Stimulated activated CD4-positive, alpha-beta T cell treated with anti-CD3 and anti-CD28 coated beads, Interleukin-15, amount 100 ng/mL, for 24 hours (primary cell): Measurements from ENCODE around the gene ITGB1.
"Not testable (repeated sequence)": the region's sequence is repeated elsewhere in the genome, so short reads cannot be mapped to it uniquely, and the experiment has no call there.

Source experiments
- DNase-seq: peaks from one replicate; pipeline ENCODE4 v3.0.0-alpha.2; 2020

ITGB1 gene

GRCh38 chr10:32931593-32931992, 26.4 kb downstream of the ITGB1 start:
- no peak for DNase-seq

GRCh38 chr10:32930036-32930435, 28.0 kb downstream of the ITGB1 start:
- DNase-seq, result no peak

GRCh38 chr10:32929634-32930033, 28.4 kb downstream of the ITGB1 start:
- DNase-seq, result no peak

- DNase-seq, result no peak
Measured at GRCh38 chr10:32927750-32928149, 30.3 kb downstream of the ITGB1 start.

DNA sequence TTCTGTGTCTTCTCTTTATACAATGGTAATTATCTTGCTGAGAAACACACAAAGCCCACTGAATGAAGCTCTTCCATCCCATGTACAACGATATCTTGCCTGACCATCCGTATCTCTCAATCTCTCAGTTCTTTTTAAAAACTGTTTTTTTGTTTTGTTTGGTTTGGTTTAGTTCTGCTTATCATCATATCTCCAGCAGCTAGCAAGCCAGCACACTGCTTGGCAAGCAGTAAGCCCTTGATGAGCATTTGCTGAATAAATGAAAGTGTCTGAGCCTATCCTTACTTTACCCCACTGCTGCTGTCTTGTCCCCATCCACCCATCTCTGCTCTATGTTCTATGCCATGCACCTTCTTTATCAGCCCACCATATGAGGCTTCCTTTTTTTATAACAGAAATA, 34.2 kb downstream of the ITGB1 start:
- DNase-seq, result no peak

GRCh38 chr10:32923134-32923533, 34.9 kb downstream of the ITGB1 start:
- DNase-seq, result no peak

GRCh38 chr10:32922170-32922569, 35.9 kb downstream of the ITGB1 start:
- no peak for DNase-seq

DNA sequence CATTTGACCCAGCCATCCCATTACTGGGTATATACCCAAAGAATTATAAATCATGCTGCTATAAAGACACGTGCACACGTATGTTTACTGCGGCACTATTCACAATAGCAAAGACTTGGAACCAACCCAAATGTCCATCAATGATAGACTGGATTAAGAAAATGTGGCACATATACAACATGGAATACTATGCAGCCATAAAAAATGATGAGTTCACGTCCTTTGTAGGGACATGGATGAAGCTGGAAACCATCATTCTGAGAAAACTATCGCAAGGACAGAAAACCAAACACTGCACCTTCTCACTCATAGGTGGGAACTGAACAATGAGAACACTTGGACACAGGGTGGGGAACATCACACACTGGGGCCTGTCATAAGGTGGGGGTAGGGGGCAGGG, 40.2 kb downstream of the ITGB1 start:
- not testable (repeated sequence) for DNase-seq

GRCh38 chr10:32911285-32912016, 46.6 kb downstream of the ITGB1 start:
- DNase-seq, result no peak

- not testable (repeated sequence) for DNase-seq
Measured at GRCh38 chr10:32909970-32910369, 48.1 kb downstream of the ITGB1 start.

- no peak for DNase-seq
Measured at GRCh38 chr10:32909456-32909855, 48.6 kb downstream of the ITGB1 start.

GRCh38 chr10:32906595-32906994, 51.4 kb downstream of the ITGB1 start:
- DNase-seq, result no peak

GRCh38 chr10:32905466-32905865, 52.6 kb downstream of the ITGB1 start:
- DNase-seq, result no peak

GRCh38 chr10:32901815-32902214, 56.2 kb downstream of the ITGB1 start:
- DNase-seq, result no peak

GRCh38 chr10:32895200-32895968, 62.6 kb downstream of the ITGB1 start:
- DNase-seq, result not testable (repeated sequence)

DNA sequence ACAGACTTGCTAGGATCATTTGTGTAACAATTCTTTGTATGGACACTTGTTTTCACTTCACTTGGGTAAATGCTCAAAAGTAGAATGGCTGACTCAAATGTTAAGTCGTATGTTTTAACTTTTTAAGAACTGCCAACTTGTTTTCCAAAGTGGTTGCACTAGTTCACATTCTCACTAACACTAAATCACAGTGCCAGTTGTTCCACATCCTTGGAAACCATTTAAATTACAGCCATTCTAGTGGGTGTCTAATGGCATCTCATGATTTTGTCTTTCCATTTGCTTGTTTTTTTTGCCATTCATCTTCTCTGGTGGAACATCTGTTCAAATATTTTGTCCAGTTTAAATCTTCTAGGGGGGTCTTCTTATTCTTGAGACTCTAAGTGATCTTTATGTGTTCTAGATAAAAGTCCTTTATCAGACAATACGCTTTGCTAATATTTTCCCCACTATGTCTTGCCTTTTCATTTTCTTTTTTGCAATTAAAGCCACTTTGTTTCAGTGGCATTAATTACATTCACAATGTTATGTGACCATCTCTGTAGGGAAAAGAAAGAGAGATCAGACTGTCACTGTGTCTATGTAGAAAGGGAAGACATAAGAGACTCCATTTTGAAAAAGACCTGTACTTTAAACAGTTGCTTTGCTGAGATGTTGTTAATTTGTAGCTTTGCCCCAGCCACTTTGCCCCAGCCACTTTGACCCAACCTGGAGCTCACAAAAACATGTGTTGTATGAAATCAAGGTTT, 63.9 kb downstream of the ITGB1 start:
- no peak for DNase-seq

DNA sequence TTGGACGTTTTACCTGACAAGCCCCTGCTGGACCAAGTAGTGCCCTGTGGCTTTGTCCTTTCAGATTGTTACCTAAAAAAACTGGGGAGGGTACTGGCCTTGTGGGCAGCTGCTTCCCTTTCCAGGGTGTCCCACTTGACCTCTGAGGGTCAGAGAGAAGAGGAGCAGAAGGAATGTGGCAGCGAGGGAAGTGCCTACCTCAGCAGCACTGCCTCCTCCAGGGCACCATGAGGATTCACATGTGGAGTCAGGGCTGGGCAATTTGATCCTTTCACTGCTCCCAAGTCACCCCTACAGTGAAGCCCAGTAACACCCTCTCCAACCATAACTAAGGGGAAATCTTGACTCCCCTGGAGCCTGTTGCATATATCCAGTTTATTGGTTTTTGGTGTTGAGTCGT, 64.6 kb downstream of the ITGB1 start:
- DNase-seq, result no peak

DNA sequence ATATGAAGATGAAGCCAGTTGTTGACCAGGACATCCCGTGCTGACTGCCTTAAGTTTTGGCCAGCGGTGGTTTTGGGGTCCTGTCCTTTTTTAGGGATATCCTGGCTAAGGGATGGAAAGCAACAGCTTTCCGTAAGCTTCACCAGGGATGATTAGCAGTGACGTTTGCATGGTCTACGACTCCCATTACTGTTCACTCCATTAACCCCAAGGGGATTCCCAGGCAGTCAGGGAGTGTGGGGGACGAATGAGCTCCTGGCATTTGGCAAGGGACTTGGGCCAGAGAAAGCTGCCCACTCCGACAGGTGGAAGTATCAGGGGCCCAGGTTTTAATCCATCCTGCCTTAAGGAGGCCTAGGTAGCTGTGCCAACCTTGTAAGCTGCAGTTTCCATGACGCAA, 66.8 kb downstream of the ITGB1 start:
- no peak for DNase-seq

DNA sequence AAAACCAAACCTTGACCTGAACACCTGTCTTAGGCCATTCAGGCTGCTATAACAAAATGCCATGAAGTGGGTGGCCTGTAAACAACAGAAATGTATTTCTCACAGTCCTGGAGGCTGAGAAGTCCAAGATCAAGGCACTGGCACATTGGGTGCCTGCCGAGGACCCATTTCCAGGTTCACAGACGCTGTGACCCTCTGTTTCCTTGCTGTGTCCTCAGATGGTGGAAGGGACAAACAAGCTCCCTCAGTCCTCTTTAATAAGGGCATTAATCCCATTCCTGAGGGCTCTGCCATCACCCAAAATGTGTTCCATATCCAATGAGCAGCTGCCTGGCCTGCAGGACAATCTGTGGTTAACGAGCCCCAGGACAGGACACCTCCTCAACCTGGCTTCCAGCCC, 67.6 kb downstream of the ITGB1 start:
- DNase-seq, result no peak

GRCh38 chr10:32889631-32890212, 68.3 kb downstream of the ITGB1 start:
- DNase-seq, result no peak

GRCh38 chr10:32888161-32888927, 69.7 kb downstream of the ITGB1 start:
- DNase-seq, result no peak

GRCh38 chr10:32887481-32887880, 70.5 kb downstream of the ITGB1 start:
- no peak for DNase-seq

DNA sequence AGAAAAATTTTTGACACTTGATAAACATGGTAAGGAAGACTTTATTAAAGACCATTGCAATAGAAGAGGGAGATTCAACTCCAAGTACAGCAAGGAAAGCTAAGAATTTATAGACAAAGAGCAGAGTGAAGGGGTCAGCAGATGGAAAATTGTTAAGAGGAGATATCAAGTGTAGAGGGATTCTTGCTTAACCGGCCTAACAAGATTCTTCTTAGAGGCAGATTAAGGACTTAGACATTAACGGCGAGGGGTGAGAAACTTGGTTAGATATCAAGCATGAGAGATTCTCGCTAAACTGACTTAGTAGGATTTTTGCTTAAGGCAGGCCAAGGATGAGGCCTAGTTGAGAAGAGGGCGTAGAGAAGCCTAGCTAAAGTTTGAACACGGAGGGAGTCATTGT, 76.0 kb downstream of the ITGB1 start:
- no peak for DNase-seq
